Measurements from ENCODE around the gene CD6.

CD6 gene

DNA sequence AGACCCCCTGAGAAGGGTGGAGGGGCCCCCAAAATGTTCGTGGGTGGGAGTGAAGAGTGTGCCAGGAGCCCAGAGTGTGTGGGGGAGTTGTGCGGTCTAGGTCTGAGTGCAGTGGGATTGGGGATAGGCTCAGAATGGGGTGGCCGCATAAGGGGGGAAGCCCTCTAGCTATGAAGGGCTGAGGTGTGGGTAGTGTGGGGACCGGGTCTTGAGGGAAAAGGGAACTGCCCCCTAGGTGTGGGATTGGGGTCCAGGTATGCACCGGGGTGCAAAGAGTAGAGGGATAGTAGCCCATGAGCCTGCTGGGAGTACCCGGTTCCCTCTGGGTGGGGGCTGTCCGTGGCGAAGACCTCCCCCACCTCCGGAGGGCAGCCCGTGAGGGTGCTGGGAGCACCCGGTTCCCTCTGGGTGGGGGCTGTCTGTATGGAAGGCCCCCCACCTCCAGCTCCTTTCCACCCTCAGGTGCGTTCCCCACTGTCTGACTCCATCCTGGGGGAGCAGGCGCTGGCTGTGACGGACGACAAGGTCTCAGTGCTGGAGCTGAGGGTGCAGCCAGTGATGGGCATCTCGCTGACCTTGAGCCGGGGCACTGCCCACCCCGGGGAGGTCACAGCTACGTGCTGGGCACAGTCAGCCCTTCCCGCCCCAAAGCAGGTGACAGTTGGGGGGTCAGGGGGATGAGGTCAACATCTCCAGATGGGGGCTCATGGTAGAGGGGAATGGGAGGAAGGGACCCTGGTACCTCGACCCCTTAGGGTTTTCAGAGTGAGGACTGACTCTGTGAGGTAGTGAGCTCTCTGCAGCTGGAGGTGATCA lies 36.5 kb upstream of the CD6 start:
- no peak for DNase-seq (ENCODE audit: low read depth in 3 of 3)

DNA sequence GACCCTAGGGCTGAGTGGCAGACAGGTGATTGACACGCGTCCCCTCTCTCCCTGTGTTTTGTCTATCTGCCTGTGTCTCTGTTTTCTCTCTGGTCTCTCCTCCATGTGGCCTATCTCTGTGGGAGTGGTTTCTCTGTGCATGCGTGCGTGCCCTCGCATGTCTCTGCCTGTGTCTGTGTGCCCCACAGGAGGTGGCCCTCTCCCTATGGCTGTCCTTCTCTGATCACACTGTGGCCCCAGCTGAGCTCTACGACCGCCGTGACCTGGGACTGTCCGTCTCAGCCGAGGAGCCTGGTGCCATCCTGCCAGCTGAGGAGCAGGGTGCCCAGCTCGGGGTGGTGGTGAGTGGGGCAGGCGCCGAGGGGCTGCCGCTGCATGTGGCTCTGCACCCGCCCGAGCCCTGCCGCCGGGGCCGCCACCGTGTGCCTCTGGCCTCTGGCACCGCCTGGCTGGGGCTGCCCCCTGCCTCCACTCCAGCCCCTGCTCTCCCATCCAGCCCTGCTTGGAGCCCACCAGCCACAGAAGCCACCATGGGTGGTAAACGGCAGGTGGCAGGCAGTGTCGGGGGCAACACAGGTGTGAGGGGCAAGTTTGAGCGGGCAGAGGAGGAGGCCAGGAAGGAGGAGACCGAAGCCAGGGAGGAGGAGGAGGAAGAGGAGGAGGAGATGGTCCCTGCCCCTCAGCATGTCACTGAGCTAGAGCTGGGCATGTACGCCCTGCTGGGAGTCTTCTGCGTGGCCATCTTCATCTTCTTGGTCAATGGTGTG lies 35.6 kb upstream of the CD6 start:
- no peak for DNase-seq (ENCODE audit: low read depth in 3 of 3)

DNA sequence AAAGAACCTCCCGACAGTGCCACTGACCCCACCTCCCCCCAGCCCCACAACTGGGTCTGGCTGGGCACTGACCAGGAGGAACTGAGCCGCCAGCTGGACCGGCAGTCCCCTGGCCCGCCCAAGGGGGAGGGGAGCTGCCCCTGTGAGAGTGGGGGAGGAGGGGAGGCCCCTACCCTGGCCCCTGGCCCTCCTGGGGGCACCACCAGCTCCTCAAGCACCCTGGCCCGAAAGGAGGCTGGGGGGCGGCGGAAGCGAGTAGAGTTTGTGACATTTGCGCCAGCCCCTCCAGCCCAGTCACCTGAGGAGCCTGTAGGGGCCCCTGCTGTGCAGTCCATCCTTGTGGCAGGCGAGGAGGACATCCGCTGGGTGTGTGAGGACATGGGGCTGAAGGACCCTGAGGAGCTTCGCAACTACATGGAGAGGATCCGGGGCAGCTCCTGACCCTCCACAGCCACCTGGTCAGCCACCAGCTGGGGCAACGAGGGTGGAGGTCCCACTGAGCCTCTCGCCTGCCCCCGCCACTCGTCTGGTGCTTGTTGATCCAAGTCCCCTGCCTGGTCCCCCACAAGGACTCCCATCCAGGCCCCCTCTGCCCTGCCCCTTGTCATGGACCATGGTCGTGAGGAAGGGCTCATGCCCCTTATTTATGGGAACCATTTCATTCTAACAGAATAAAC lies 34.9 kb upstream of the CD6 start:
- no peak for DNase-seq (ENCODE audit: low read depth in 3 of 3)

DNA sequence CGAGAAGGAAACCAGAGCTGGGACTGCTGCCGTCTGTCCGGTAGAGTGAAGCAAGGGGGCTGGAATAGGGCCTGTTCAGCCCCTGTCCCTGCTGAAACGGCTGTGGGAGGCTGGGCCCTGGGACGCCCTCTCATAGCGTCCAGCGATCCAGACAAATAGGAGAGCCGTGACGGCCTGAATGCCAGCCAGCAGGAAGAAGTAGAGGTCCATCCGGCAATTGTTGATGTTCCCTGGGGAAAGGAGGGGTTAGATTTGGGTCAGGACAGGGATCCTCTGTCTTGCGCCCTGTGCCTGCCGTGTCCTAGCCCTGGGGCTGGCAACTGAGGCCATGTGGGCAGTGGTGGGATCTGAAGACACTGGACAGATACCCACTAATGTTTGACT lies 34.3 kb upstream of the CD6 start:
- DNase-seq (ENCODE audit: low read depth in 3 of 3) = no peak

DNA sequence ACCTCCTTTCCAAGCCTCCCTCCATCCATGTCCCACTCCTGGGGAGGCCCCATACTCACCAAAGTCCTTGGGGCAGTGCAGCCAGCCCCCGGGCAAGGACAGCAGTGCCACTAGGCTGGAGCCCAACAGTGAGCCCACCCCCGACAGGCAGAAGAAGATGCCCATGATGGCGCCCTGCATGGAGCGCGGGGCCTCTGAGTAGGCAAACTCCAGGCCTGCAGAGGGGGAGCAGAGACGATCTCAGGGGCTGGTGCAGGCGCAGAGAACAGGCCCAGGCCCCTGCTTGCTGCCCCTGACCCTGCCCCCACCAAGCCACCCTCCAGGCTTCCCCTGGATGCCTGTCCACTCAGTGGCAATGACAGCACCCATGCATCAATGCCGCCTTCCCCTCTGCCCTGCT lies 33.7 kb upstream of the CD6 start:
- no peak for DNase-seq (ENCODE audit: low read depth in 3 of 3)

DNA sequence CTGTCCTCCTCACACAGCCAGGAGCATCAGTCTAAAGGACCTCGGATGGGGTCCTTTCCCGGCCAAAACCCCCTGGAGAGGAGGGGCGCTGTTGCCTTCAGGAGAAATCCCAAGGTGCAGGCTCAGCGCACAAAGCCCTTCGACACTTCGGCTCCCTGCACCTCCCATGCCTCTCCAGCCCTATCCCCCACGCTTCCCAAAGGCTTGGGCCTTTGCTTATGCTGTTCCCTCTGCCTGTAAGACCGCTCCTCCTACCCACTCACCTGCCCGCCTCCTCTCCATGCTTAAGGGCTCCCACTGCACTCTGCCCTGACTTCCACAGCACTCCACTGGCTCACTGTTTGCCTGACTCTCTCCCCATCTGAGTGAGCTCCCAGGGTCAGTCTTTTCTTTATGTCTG lies 33.0 kb upstream of the CD6 start:
- DNase-seq (ENCODE audit: low read depth in 3 of 3) = no peak

DNA sequence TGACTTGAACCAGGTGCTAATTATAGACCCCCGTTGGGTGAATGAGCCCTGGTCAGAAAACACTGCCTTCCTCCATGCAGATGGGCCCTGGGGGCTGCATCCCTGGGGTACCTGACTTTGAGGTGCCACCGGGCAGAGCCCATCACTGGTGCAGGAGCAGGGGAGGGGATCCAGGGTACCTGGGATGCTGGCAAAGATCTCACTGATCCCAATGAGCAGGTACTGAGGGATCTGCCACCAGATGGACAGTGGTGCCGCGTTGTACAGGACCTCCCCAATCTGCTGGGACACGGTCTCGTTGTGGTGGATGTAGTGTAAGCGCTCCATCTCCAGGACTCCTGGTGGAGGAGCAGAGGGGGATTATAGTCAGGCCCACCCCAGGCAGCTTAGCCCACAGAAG lies 32.2 kb upstream of the CD6 start:
- no peak for DNase-seq (ENCODE audit: low read depth in 3 of 3)

DNA sequence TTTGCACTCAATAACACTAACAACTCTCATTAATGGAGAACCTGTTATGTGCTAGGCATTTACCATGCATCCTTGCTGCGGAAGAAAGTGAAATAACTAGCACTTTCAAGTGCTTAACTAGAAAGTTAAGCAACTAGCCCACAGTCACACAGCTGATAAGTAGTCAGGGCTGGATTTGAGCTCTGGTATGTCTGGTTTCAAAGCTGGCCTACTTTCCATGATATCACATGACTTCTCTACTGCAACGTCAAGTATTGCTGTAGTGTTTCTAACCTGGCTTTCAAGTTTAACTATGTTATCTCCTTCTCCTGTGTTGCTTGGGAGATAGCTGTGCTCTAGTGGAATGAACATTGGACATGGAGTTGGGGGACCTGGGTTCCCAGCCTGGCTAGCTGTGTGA lies 31.6 kb upstream of the CD6 start:
- DNase-seq (ENCODE audit: low read depth in 3 of 3) = no peak

DNA sequence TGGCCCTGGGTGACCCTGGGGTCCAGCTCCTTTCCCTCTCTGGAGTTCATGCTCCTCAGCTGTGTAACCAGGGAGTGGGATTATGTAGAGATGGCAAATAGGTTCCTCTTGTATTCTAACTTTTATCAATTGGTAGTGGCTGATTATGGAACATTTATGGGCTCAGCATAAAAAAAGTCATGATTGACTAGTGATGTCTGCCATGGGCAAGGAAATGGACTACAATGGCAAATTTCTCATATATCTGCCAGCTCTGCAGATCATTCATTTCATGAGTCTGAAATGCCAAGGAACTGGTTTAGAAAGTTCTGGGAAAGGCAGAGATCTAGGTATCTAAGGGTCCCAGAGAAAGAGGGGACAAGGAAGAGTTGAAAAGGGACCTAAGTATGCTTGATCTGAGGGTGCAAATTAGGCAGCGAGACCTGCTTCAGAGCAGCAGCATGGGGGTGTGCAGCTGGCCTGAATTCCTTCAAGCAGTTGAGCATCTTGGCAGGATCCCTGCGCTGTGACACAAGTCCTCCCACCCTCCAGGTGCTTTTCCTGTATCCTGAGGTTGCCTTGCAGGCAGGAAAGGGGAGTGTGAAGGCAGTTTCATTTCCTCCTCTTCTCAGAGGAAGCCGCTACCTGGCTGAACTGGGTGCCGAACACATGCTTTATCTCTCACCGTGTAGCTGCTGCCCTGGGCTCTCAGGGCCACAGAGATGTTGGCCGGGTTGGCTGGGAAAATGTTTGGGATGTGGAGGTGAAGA lies 29.9 kb upstream of the CD6 start:
- no peak for DNase-seq (ENCODE audit: low read depth in 3 of 3)

DNA sequence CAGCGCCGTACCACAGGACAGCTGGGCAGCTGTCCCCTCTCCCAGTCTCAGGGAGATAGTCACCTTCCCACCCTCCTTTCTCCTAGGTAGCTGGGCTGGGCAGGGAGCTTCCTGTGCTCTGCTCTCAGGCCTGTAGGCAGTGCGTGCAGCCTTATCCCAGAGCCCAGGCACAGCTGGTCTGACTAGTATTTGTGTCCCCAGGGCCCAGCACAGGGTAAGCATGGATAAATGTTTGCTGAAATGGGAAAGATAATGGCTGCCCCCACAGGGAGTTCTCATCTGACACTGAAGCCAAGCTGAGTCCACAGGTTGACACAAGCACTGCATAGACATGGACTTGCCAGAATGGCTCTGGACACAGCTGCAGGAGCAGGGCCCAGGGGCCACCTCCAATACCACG lies 29.3 kb upstream of the CD6 start:
- DNase-seq (ENCODE audit: low read depth in 3 of 3) = no peak

DNA sequence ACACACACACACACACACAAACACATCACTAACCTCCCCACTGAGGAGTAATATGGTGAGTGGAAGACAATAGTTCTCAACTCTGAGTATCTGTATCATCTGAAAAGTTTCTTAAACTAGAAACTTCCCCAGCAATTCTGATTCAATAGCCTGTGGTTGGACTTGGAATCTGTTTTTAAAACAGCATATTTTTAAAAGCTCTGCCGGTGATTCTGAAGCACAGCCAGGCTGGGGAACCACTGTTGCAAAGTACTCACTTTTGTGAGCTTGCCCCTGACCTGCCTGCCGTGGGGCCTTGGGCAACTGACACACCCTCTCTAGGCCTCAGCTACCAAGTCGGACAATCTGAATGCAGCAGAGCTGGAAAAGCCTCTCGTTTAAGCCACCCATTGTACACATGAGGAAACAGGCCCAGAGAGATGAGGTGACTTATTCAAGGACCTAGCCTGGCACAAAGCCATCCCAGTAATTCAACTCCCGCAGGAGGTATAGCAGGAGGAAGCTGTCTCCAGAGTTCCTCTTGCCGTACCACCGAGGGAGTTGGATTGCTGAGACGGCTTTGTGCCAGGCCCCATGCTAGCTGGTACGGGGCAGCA lies 28.4 kb upstream of the CD6 start:
- no peak for DNase-seq (ENCODE audit: low read depth in 3 of 3)

DNA sequence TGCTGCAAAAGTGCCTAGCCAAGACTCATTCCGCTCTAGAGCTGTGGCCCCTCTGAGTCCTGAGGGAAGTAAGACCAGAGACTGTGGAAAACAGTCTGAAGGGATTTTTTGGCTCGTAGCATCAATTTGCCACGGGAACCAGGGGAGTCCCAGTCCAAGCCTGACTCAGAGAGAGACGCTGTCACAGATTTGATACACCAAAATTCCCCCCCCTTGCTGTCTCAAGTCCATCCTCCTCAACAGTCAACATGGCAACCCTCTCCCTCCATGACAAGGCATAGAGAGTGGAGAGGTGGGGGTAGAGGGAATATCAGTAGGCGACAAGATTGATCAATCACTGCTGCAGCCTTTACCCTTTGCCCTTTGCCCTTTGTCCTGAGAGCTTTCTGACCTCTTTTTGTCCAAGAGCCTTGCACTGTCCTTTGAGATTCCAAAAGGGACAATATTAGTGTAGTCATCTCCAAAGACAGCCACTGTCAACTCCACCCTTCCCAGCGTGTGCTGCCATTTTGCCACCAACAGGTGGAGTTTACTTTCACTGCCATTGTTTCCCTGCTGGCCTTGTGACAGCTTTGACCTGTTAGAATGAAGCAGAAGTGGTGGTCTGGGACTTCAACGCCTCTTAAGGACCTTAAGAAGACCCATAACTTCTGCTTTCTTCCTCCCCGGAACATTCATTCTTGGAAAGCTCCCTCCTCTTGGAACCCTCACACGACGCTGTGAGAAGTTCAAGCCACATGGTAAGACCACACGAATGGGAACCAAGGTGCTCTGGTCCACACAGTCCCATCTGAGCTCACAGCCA lies 26.8 kb upstream of the CD6 start:
- no peak for DNase-seq (ENCODE audit: low read depth in 3 of 3)

DNA sequence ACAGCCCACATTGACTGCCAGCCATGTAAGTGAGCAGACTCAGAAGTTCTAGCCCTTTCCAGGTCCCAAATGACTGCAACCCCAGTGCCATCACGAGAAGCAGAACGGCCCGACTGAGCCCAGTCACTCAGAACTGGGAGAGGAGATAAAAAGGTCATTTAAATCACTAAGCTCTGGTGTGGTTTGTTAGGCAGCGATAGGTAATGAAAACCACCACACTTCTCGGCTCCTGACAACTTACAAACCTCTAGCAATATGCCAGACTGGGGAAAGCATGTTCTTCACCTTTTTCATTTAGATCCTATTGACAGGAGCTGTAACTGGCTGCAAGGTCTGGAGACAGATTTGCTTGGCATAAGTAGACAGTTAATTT lies 26.2 kb upstream of the CD6 start:
- no peak for DNase-seq (ENCODE audit: low read depth in 3 of 3)

DNA sequence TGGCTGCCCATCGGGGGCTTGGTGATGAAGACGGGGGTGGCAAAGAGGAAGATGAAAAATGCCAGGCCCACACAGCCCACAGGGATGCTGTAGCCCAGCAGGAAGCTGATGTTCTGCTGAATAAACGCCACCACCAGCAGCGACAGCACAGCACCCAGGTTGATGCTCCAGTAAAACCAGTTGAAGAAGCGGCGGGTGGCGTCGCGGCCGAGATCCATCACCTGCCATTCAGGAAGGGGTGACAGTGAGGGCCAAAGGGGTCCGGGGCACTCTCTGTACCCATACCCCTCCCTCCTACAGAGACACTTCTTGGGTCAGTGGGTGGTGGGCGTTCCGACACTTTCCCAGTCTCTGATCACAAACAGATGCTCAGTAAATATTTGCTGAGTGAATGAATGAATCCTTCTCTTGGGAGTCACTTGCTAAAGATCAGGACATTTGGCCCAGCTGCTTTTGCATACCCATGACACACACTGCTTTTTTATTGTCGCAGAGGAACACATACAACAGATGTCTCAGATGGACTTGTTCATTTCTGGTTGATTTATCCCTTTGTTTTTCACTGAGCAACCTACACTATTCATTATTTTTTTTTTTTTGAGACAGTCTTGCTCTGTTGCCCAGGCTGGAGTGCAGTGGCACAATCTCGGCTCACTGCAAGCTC lies 24.7 kb upstream of the CD6 start:
- no peak for DNase-seq (ENCODE audit: low read depth in 3 of 3)

DNA sequence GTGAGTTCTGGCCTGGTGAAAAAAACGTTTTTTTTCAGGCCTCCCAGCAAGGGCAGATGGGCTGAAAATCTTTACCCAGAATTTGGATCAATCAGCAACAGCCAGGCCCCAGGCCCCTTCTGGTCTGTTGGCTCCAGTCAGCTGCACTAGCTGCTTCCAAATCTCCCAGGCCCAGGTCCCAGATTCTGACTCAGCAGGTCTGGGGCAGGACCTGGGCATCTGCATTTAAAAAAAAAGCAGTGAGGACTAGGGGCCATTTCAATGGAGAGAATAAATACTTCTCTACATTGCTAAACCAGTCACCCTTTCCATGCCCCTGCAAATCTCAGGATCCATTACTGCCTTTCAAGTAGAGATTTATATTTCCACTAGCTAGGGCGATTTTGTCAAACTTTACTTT lies 23.8 kb upstream of the CD6 start:
- DNase-seq (ENCODE audit: low read depth in 3 of 3) = no peak

DNA sequence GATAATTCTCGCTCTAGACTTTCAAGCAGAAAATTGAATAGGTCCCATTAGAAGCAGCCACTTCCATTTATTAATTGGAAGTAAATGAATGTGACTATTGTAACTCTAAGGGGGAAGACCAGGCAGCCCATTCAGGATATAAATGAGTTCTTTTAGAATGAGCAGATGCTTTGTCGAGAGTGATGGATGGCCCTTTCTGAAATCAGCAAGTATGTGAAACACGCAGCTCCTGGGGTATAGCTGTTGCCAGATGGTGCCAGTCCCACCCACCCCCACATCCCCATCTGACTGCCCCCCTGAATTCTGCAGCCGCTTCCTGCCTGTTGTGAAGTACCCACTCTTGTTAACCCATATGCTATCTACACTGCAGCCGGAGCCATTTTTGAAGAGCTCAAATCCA lies 23.2 kb upstream of the CD6 start:
- DNase-seq (ENCODE audit: low read depth in 3 of 3) = no peak

DNA sequence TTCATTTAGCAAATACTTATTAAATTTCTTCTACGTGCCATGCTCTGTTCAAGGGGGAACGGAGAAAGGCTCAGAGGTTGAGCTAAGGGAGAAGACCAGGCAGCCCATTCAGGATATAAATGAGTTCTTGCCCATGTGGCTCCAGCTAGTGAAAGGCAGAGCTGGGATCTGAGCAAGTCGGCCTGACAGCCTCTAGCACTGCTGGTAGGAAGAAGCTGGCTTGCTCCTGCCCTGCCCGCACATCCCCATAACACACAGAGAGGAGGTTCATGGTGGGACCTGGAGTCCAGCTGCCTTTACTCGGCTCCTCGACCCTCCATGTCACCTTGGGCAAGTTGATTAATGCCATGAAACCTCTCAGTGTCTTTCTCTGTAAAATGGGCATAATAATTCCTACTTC lies 21.5 kb upstream of the CD6 start:
- no peak for DNase-seq (ENCODE audit: low read depth in 3 of 3)

DNA sequence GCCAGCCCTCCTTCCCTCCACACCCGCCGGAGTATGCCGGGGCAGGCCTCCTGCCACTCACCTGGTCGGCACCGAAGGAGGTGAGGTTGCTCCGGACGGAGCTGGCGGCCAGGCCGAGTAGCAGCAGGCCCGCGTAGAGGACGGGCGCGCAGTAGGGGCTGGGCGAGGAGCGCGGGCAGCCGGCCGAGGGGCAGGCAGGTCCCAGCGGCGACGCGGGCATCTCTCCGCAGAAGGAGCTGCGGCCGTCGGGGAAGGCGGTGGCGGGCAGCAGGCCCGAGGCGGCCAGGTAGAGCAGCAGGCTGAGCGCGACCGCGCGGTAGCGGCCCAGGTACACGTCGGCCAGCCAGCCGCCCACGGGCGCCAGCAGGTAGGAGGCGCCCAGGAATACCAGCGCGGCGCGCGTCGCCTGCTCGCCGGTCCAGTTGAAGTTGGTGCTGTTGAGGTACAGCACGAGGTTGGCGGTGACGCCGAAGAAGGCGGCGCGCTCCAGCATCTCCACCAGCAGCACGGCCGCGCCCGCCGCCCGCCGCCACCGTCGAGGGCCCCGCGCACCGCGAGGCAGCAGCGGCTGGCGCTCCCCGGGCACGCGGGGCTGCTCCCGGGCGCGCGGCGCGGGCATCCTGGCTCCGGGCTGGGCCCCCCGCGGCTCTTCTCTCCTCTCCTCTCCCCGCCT lies 20.4 kb upstream of the CD6 start:
- no peak for DNase-seq (ENCODE audit: low read depth in 3 of 3)

DNA sequence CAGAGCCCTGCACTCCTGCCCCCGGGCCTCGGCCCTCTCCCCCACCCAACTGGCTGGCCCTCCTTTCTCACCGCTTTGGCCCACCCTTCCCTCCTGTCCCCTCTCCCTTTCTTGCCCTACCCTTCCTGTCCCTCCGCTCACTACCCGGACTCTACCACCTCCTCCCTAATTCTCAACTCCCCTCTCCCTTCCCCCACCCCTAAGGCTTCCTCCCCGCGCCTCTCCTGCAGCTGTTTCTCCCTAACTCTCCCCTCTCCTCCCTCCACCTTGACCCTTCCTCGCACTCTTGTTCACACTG lies 19.9 kb upstream of the CD6 start:
- DNase-seq (ENCODE audit: low read depth in 3 of 3) = no peak
